Epithelial cell of proximal tubule (primary cell): ENCODE results near the gene FAM83B. TPM values are rescaled to one million over a fixed set of nuclear protein-coding genes. Genes with fewer than 3 reads are reported as not detected.
"Not testable (repeated sequence)": the region's sequence is repeated elsewhere in the genome, so short reads cannot be mapped to it uniquely, and the experiment has no call there.

Source experiments
- DNase-seq: peaks from one replicate; pipeline ENCODE4 v3.0.0-alpha.2; 2011; ENCODE audit warnings: low read depth
- H3K4me3 ChIP-seq: 2 replicates; pipeline ENCODE4 v1.5.1; 2011; ENCODE audit warnings: low read depth, mild to moderate bottlenecking, low read length
- total RNA-seq: library from RNA; depleted of rRNA; stranded (reverse); fragments of >200 nt; gene quantifications from 2 replicates; pipeline ENCODE4 v1.2.3, GENCODE V29; 2015
- TF ChIP-seq, protein P1 (sequence below): conservative IDR thresholded peaks from 2 replicates; pipeline ENCODE4 v1.5.1; 2012; ENCODE audit warnings: low read depth, mild to moderate bottlenecking, low read length

Gene FAM83B
- total RNA-seq, 1 donor from 2014 or later: 18.1 TPM

DNA sequence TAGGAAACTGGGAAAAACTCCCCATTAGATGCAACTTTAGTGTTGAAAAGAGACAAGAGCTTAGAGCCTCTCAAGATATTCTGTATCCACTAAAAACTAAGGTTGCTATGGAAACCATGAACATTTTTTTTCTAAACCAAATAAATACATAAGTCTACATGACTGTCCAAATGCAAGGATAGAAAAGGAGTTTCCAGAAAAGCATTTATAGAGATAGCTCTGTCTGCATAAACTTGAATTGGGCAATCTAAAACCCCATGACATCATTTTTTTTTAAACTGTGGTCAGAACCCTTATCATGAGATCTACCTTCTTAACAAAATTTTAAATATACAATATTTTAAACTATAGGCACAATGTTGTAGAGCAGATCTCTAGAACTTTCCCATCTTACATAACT, 36.4 kb upstream of the FAM83B start:
- H3K4me3 ChIP-seq: no peak overlapping the region
- TF ChIP-seq, protein P1, sequence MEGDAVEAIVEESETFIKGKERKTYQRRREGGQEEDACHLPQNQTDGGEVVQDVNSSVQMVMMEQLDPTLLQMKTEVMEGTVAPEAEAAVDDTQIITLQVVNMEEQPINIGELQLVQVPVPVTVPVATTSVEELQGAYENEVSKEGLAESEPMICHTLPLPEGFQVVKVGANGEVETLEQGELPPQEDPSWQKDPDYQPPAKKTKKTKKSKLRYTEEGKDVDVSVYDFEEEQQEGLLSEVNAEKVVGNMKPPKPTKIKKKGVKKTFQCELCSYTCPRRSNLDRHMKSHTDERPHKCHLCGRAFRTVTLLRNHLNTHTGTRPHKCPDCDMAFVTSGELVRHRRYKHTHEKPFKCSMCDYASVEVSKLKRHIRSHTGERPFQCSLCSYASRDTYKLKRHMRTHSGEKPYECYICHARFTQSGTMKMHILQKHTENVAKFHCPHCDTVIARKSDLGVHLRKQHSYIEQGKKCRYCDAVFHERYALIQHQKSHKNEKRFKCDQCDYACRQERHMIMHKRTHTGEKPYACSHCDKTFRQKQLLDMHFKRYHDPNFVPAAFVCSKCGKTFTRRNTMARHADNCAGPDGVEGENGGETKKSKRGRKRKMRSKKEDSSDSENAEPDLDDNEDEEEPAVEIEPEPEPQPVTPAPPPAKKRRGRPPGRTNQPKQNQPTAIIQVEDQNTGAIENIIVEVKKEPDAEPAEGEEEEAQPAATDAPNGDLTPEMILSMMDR: no peak
- no peak for DNase-seq

GRCh38 chr6:54813892-54814291, 32.7 kb upstream of the FAM83B start:
- TF ChIP-seq, protein P1: no peak
- DNase-seq: no peak

GRCh38 chr6:54817236-54817635, 29.3 kb upstream of the FAM83B start:
- DNase-seq: no peak
- no peak overlapping the region for H3K4me3 ChIP-seq
- TF ChIP-seq, protein P1: no peak

More at GRCh38 chr6:54813892-54814291, 32.7 kb upstream of the FAM83B start:
- H3K4me3 ChIP-seq: no peak overlapping the region

DNA sequence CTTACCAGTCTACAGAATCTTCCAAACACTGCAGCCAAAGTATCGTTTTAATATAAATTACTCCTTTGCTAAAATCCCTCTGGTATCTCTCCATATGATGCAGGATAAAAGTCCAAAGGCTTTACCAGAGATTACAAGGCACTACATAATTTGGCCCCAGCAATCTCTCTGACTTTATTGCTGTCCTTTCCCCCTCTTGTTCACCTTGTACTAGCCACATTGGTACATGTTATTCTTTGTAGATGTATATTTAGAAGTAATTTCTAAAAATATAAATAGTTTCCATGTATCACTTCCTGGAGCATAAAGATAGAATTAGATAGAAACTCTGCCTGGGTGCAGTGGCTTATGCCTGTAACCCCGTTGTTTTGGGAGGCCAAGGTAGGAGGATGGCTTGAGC, 28.7 kb upstream of the FAM83B start:
- no peak overlapping the region for H3K4me3 ChIP-seq
- DNase-seq: no peak
- TF ChIP-seq, protein P1: no peak

DNA sequence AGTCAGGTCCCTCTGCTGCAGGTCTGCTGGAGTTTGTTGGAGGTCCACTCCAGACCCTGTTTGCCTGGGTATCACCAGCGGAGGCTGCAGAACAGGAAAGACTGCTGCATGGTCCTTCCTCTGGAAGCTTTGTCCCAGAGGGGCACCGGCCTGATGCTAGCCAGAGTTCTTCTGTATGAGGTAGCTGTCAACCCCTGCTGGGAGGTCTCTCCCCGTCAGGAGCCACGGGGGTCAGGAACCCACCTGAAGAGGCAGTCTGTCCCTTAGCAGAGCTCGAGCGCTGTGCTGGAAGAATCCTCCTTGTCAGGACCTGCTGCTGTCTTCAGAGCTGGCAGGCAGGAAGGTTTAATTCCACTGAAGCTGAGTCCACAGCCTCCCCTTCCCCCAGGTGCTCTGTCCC, 22.3 kb upstream of the FAM83B start:
- not testable (repeated sequence) for DNase-seq, H3K4me3 ChIP-seq

DNA sequence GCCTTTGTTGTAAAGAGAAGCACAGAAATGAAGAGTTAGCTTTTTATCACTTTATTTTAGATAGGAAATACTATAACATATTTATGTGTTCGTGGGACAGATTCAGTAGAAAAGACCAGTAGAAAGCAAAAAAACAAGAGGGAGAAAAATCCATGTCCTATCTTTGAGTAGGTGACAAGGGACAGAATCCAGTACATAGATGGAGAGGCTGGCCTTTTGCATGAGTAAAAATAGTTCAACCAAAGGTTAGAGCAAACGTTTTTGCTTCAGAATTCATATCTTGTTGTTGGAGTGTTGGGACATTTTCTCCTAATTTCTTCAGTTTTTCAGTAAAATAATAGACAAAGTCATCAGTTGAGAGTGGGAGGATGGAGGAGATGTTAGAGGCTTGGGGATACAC, 19.6 kb upstream of the FAM83B start:
- DNase-seq: no peak
- H3K4me3 ChIP-seq: no peak overlapping the region
- TF ChIP-seq, protein P1: no peak

GRCh38 chr6:54830216-54830615, 16.4 kb upstream of the FAM83B start:
- no peak for DNase-seq
- TF ChIP-seq, protein P1: no peak
- H3K4me3 ChIP-seq: no peak overlapping the region

GRCh38 chr6:54835176-54835575, 11.4 kb upstream of the FAM83B start:
- TF ChIP-seq, protein P1: no peak
- no peak for DNase-seq
- H3K4me3 ChIP-seq: no peak overlapping the region
